NCI-H2029 (cell line): ENCODE results near the gene IL20RA.

Experiments used
- DNase-seq: peaks from one replicate; lab custom pipeline; 2025; lab: John Stamatoyannopoulos, UW

IL20RA gene

GRCh38 chr6:137045222-137045789 lies 541 bp upstream of the IL20RA start:
- no peak for DNase-seq

DNA sequence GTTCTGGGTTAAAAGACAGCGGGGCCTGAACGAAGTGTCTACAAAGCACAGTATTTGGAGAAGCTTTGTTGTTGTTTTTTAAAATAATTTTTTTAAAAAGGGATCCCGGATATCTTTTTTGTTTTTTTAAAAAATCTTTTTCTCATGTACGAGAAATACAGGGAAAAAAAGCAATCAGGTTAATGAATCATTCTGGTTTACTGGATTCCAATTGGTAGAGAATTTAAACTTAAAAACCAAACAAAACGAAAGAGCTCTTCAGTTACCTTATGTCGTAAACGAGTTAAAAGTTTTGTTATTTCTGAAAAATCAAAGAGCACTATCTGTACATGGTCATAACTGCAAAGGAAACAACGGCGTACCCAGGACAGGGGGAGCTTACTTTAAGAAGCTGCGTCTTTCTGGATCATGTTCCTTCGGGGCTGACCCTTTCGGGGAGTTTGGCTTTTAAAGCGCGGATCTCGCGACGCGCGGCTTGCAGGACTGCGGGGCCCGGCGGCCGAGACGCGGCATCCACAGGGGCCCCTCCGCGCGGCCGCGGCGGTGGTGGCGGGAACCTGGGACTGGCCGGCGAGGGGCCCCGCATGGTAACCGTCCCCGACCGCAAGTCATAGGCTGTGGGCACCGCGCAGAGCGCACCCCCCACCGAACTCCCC lies 927 bp downstream of the IL20RA start:
- DNase-seq, result no peak

DNA sequence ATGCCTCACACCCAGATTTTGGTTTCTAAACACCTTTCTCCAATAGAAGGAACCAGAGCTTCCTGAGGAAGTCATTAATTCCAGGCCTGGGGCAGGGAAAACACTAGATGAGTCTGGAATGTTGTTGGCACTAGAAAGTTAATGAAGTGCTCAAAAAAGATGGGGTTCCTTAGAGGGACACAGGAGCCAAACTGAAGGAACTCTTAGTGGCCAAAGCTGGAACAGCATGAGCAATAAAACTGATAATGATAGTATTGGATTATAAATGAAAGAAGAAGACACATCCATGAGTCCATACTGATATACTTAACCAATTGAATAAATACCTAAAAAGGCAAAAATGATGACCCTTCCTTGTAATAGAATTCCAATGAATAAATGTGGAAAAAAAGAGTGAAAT lies 4.4 kb downstream of the IL20RA start:
- no peak for DNase-seq

GRCh38 chr6:137039010-137039409 lies 5.8 kb downstream of the IL20RA start:
- DNase-seq, result no peak

DNA sequence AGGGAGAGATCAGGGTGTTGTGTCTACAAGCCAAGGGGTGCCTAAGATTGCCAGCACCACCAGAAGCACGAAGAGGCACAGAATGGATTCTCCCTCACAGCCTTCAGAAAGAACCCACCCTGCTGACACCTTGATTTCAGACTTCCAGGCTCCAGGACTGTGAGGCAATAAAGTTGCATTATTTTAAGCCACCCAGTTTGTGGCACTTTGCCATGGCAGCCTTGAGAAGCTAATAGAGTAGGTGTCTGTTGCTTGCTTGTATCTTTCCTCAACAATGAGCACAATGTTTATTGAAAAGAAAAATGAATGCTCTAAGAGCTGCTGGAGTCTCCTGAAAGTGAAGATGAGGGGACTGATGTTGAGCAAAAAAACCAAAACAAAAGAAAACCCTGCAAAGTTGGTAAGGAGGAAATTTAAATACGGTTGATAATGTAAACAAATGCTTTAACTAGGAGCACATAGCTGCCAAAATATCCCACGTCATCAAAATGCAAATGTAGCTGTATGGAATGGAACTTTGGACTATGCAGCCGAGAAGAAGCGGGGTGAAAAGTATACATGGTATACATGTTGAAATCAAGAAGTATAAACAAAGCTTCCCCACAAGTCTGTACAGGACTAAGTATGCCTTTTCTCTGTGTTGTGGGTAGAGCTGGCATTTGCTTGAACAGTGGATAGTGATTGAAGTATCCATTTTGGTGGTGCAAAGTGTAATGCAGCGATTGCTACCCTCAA lies 8.0 kb downstream of the IL20RA start:
- no peak for DNase-seq

DNA sequence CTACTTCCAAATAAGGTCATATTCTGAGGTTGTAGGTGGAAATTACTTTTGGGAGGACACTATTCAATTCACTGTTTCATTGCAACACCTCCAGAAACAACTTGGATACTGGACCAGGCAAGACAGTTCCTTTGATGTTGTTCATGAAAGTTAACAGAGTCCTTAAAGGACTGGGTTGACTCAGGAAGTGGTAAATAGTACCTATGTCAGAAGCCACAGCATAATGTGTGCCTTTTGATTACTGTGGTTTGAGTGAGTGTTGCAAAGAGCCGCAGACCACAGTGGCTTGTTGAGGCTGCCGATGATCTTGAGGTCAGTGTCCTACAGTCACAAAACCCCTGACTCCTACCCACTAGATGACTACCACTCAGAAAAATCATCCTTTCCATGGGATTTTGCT lies 10.9 kb downstream of the IL20RA start:
- DNase-seq, result no peak

- no peak for DNase-seq
Observed at GRCh38 chr6:137031122-137031521, 13.6 kb downstream of the IL20RA start.

DNA sequence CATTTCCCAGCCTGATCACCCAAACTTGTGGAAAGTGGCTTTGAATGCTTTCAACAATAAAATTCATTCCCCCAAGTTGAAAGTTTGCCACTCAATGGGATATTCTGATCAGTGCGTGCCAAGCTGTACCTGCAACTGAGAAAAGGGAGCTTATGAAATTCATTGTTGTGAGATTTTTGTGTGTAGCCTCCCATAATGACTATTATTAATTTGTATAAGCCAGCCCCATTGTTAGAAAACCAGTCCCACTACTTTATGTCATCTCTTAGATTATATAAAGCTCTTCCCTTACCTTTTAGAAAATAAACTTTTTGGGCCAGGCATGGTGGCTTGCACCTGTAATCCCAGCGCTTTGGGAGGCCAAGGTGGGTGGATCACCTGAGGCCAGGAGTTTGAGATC lies 15.9 kb downstream of the IL20RA start:
- DNase-seq, result no peak

DNA sequence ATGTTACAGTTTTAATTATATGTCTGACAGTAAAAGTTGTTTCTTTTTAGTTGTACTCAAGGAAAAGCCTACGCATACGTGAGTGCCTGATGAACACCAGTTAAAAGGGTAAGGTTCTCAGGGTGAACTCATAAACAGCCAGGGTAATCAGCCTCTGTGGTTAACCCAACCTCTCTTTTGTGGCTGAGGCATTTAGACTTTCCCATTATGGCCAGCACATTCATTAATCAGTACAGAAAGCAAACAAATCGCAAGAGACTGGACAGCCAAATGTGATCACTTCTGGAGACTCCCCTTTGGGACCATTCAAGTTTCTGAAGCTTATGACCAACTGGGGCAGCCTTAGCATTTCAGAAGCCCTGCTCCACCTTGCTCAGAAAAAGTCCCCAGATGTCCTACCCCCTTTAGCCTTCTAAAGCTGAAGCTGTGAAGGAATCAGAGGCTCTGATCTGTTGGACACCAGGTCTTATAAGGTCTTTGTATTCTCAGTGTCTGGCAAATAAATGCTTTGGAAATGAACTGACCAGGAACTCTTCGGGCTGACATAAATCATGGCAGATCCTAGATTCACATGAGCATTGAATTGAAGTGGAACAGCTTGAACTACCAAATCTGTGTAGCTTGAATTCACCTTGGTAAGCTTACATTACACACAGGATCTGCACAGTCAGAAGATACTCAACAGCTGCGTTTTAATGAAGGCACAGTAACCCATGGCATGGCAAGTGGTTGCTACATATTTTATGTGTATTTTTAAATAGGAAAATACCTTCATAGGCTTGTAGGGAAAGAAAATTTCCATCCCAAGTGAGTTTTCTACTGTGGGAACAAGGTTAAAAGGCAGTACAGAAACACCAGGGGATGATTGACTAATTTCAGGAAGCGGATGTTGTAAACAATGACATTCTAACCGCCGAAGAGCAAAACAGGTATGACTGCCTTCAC lies 18.7 kb downstream of the IL20RA start:
- DNase-seq, result no peak

GRCh38 chr6:137024237-137024990 lies 20.4 kb downstream of the IL20RA start:
- DNase-seq, result no peak

DNA sequence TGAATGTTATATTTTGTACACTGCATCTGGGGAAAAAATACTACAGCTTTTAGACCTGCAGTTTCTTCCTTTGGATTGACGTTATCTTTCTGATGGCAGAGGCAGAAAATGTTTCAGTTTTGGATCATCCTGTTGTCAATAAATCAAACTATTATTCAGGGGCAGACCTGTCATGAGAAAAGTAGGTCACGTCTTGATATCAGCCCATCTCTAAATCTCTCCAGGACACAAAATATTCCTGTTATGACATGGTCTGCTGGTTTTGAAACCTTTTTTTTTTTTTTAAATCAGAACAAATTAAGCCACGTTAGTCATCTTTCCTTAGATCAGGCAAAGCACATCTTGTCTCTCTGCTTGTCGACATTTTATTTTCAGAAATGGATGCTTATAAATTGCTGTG lies 24.0 kb downstream of the IL20RA start:
- DNase-seq, result no peak

GRCh38 chr6:137019476-137020272 lies 25.1 kb downstream of the IL20RA start:
- no peak for DNase-seq

DNA sequence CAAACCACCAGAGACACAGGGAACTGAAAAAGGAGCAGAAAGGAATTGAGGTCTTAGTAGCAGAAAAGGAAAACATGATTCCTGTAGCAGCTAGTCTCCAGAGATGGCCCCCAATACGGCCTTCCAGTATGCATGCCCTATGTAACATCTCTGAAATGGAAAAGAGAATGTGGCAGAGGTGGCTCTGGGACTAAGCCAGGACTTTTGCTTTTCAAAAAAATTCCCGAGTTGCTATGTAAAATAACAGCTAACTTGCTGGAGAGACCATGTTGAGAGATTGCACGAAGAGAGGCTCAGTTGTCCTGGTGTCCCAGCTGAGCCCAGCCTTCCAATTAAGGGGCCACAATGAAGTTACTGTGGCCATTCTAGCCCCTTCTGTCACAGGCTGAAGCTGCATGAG lies 27.7 kb downstream of the IL20RA start:
- no peak for DNase-seq

DNA sequence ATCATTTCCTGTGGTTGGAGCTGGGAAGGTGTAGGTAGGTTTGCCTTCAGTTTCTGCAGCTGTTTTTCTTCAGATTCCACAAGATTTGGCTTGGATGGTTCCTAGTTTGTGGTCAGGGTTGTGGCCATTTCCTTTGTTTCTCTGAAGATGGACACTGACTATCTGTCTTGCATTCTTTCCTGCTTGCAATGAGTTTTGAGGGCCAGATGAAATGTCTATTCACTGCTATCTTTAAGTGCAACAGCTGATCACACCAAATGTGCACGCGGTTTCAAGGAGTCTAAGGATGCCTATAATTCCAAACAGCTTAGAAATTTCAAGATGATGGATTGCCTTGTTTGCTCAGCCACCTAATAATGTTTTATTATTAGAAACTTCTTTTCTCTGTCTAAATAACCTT lies 28.4 kb downstream of the IL20RA start:
- DNase-seq, result no peak

DNA sequence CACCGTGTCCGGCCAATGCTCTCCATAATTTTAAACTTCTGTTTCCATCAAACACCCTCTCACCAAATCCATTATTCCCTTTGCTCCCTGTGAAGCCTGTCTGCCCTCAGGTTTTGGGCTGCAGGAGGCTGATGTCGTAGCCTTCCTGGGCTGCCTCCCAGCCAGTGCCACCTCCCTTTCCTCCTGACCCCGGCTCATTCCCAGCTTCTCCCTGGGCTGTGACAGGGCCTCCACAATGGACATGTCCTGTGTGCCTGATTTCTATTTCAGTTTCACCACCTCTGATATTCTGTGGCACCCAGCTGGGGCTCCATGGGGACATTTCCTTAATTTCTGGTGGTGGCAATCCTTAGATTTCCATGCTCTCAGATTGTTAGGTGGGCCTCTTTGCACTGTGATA lies 28.8 kb downstream of the IL20RA start:
- no peak for DNase-seq

GRCh38 chr6:137013738-137014602 lies 30.8 kb downstream of the IL20RA start:
- no peak for DNase-seq

DNA sequence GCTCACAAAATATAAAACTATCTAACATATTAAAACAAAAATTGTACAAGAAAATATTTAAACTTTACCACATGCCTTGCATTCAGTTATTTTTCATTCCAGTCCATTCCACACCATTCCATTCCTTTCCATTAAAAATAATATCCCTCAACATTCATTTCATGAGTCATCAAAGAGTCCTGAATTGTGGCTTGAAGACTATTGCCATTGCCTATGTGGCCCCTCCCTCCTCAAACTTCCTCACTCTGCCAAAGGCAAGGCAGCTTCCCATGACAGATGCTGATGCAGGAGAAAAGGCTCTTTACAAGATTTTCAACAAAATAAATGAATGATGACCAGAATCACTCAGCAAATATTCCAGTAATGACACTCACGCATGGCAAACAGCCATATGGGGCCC lies 31.7 kb downstream of the IL20RA start:
- DNase-seq, result no peak

DNA sequence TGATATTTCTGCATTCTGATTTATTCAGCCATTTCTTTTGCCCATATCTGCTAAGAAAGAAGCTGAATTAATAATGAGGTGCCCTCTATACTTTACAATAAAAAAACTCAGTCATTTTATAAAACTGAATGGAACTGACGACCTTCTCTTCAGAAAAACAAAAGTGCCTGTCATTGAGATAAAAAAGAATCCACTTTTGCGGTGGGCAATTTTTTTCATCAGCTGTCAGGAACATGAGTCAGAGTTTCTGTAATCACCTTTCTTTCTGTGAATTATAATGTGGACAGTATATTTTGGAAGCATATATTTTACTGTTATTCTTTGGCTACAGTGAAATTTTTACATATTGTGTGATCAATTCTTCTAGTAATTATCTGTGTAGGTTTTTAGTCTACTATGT lies 33.4 kb downstream of the IL20RA start:
- no peak for DNase-seq

DNA sequence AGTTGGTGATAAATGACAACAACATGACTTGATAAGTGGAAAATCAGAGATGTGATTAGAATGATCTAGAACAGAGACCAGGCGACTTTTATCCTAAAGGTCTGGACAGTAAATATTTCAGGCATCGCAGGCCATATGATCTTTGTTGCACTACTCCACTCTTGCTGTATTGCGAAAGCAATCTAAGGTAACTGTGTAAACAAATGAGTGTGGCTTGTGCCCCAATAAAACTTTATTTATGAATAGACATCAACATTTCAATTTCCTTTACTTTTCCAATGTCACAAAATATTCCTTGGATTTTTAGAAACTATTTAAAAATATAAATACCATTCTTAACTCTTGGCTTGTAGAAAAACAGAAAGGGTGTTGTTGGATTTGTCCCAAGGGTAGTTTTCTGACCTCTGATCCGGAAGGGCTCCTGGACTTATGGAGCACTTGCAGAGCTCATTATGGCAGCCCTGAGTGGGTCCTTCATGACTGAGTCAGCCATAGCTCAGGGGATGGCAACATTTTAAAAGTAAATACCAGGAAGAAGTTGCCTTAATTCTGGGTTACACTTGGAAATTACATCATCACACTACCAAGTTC lies 34.5 kb downstream of the IL20RA start:
- DNase-seq, result no peak

GRCh38 chr6:137008204-137008603 lies 36.6 kb downstream of the IL20RA start:
- no peak for DNase-seq
